ENCODE measurements around the gene PLA2G15. TPM values are rescaled to one million over a fixed set of nuclear protein-coding genes. Genes with fewer than 3 reads are reported as not detected.
"Not testable (repeated sequence)": the region's sequence is repeated elsewhere in the genome, so short reads cannot be mapped to it uniquely, and the experiment has no call there.

Gene PLA2G15
- total RNA-seq, 1 experiment from 2014 or later: 24.1 TPM

DNA sequence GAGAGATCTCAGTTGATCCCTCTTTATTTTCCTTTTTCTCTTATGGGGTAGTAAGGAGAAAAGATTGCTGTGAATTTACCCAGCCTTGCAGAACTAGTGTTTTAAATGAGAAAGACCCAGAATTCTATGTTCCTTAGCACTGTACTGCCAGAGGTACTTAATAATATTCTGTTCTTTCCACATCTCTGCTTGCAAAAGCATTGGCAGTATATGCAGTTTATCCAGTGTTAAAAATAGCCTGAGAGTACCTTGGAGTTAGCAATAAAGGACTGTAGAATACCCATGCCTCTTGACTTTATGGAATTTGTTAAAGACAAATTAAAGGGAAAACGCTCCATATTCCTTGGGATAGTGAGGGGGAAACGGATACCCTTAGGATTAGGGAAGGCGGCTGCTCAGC is 31.1 kb downstream of the PLA2G15 start:
- DNase-seq (ENCODE audit: low read depth): no peak

DNA sequence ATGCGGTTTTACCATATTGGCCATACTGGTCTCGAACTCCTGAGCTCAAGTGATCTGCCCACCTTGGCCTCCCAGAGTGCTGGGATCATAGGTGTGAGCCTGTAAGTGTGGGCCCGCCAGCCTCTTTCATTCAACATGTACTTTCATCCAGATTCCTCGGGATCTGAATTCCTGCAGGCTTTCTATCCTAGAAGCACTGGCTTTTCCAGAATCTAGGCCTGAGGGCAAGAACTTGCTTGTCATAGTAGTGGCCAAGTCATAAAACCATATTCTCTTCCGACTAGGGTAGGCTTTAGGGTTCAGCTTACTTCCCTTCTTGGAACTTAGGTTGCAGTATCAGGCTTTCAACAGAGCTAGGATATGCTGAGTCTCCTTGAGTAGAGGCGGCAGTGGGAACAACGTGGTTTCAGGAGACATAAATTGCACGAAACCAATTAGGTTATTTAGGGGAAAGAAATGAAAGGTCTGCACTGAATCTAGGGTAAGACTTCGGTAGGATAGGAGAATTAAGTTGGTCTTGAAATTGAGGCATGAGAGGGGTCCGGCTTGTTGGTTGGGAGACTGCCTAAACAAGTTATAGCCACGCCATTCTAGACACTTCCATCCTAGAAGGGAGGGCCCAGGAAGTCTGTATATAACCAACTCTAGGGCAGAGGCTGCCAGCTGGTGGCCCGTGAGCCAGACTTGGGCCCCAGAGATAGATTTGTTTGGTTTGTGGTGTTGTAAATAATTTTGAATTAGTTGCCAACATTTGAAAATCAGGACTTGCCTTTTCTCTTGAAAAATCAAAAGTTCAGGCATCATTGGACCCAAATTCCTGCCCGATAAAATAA is 34.8 kb downstream of the PLA2G15 start:
- no peak for DNase-seq (ENCODE audit: low read depth)

DNA sequence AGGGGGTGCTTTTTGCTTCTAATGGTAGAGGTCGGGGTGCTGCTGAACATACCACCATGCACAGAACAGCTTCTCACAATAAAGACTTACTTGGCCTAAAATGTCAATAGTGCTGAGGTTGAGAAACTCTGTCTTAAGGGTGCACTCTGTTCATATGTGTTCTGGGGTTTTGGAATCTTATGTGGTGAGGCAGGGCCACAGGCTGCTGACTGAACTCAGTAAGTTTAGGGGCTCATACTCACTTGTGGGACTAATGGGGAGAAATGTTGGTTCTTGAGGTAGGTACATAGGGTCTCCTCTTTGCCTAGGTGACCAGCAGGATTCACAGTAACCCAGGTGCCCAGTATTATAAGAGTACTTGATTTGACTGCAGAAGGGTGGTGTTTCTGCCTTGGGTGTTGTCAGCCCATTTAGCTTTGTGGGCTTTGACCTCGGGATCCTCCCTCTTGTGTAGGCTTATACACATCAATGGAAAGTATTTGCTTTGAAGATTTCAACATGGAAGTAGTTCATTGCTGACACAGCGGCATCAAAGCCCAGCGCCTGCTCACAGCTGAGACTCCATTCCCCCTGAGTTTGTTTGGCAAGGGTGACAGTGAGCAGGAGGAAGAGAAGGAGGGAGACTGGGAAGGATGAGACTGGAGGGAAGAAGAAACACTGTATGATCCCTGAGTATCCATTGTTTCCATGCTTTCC is 36.3 kb downstream of the PLA2G15 start:
- DNase-seq (ENCODE audit: low read depth): no peak

DNA sequence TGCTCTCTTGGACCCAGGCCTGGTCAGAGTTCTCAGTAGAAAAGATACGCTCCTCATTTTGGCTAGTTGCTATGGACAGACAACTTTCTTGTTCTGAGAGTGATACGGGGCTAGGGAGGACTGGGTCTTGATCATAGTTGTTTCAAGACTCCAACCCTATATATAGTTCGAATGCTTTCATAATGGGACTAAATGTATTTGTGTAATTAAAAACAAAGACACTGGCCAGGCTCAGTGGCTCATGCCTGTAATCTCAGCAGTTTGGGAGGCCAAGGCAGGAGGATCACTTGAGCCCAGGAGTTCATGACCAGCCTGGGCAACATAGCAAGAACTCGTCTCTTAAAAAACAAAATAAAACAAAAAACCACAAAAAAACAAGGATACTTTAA is 36.9 kb downstream of the PLA2G15 start:
- no peak for DNase-seq (ENCODE audit: low read depth)

DNA sequence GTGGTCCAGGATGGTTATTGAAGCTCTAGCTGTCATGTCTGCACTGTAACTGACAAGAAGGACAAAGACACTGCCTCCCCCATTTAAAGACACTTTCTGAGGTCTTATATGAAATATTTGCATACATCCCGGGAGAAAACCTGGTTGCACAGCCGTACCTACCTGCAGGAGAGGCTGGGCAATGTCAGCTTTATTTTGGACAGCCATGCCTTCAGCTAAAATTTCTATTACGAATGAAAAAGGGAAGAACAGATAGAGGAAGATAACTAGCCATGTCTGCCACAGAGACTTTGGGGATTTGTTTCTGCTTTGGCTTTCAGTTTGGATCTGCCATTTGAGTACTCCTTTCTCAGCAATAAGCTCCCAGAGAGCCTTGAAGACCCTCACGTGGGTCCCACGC is 38.2 kb downstream of the PLA2G15 start:
- DNase-seq (ENCODE audit: low read depth): no peak

DNA sequence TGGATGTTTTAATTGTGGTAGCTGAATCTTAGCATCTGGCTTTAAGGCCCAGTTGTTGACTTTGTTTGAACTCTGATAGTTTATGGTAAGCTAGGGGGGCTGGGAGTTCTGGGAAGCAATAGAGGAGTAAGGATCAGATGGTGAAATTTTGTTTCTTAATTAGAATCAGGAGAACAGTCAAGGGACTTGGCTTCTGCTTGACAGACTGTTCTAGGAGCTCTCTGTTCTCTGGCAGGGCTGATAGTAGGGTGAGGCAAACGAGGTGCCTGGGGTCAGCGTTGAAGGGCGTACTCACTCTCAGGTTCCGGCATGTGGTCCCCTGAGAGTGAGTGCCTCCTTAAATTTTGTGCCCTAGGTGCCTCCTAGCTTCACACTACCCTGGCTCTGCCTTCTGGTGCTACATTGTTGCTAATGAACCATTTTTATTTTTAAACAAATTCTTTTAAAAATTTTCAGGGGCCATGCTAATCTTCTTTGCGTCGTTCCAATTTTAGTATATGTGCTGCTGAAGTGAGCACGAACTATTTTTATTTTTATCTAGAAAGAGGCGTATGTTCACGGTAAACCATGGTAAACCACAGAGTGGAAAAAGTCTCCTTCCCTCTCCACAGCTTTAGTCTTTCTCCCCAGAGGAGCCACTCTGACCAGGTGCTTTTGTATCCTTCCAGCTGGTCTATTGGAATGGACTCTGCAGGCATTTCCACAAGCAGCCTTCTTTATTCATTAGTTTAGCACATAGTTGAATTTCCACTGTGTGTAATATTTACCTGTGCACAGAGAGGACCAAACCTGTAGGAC is 38.8 kb downstream of the PLA2G15 start:
- DNase-seq (ENCODE audit: low read depth): no peak

DNA sequence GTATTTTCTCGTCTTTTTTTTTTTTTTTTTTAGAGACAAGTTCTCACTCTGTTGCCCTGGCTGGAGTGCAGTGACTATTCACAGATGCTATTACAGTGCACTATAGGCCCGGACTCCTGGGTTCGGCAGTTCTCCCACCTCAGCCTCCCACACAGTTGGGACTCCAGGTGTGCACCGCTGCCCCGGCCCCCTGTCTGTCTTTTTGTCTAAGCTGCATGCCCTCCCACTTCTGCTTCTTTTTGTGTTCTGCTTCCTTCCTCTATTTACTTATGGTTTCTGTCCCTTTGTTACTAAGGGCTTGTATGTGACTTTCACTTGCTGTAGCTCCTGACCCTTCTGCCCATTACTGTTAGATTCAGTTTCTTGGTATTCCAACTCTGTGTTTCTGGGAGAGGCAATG is 39.7 kb downstream of the PLA2G15 start:
- DNase-seq (ENCODE audit: low read depth): no peak

DNA sequence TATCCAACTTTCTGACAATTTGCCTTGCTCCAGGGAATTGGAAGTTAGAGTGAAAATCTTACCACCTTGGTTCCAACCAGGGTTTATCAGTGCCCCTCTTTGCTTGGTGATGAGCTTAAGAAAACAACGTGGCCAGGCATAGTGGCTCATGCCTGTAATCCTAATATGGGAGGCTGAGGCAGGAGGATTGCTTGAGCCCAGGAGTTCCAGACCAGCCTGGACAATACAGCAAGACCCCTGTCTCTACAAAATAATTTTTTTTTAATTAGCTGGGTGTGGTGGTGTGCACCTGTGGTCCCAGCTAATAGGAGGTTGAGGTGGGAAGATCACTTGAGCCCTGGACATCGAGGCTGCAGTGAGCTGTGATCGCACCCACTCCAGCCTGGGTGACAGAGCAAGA is 40.5 kb downstream of the PLA2G15 start:
- no peak for DNase-seq (ENCODE audit: low read depth)

DNA sequence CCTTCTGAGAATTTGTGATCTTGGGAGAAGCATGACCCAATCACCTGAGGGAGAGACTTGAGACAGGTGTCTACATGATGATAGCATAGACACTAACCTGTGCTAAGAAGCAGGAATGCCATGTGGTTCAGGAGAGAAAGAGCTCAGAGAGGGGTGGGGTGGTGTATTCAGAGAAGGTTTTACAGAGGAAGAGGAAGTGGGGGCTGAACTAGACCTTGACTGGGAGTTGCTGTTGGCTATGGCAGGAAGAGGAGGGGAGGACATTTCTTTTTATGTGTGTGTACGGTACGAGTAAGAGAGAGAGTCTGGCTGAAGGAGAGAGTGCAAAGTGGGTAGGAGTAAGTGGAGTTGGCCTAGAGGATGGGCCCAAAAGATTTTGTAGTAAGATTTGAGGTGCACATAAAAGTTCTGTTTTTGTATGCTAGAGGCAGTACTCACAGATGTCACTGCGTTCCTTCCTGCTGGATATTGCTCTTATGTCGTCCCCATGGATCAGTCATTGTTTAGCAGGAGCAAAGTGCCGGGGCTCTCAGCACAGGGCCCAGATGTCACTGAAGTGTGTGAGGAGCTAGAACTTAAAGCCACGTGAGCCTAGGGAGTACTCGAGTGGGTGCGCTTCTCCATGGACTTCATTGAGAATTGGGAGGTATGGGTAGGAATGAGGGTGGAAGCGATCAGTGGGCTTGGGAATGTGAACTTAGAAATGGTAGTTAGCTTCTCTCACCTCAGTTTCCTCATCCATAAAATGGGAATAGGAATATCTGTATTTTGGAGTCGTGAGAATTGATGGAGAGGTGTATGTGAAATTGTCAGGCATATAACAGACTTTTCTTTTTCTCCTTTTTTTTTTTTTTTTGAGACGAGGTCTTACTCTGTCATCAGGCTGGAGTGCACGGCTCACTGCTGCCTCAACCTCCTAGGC is 41.2 kb downstream of the PLA2G15 start:
- DNase-seq (ENCODE audit: low read depth): peak; percentile 23

DNA sequence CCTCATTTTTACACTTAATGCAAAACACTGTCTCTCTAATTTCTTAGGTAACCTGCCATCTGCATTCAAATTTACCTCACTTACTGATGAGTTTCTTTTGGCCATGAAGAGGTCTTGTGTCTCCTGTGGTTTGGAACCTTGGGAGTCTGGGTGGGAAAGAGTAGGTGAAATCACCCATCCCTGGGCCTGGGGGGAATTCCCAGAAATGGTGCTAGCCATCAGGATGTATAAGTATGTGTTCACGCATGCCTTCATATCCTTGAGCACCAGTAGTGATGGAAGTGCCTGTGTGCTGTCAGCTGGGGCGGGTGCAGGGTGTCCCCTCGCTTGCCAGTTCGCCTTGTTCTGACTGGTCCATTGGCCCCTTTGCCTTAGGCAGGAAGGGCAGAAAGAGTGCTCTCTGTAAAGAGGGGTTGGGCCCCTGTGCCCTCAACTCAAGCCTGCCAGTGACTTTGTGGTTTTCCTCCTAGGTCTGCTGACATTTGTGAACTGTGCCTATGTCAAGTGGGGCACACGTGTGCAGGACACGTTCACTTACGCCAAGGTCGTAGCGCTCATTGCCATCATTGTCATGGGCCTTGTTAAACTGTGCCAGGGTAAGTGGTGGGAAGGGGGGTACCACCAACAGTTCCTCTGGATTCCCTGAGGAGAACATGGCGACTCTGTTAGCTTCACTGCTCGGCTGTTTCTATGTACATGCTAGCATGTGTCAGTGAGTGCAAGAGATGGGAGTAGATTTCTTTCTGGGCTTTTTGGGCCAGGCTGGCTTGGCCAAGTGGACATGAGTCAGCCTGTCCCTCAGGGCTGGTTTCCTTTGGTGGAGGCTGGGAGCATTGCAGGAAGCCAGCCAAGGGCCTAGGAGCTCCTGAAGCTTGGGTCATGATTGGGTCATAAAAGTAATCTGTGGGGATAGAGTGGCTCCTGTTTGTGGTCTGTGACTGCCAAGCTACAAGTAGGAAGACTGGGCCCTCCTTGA is 42.4 kb downstream of the PLA2G15 start:
- DNase-seq (ENCODE audit: low read depth): peak; percentile 86

DNA sequence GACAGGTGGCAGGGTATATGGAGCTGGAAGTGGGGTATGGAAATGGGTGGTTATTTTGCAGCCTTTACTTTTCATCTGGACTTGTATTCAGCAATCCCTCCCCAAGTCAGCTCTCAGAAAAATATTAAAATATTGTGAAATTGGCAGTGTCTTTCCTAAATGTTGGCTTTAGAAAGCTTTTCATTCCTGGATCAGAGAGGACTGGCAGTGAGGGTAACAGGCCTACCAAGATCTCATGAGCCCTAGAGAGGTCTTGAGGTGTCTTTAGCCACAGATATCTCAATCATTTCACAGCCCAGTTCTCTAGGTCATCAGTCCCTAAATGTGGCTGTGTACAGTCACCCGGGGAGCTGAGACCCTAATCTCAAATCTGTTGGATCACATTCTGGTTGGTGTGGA is 43.1 kb downstream of the PLA2G15 start:
- no peak for DNase-seq (ENCODE audit: low read depth)

DNA sequence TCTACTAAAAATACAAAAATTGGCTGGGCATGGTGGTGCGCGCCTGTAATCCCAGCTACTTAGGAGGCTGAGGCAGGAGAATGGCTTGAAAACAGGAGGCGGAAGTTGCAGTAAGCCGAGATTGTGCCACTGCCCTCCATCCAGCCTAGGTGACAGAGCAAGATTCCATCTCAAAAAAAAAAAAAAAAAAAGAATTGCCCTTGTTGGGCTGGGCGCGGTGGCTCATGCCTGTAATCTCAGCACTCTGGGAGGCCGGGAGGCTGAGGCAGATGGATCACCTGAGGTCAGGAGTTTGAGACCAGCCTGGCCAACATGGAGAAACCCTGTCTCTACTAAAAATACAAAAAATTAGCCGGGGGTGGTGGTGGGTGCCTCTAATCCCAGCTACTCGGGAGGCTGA is 43.6 kb downstream of the PLA2G15 start:
- not testable (repeated sequence) for DNase-seq (ENCODE audit: low read depth)

DNA sequence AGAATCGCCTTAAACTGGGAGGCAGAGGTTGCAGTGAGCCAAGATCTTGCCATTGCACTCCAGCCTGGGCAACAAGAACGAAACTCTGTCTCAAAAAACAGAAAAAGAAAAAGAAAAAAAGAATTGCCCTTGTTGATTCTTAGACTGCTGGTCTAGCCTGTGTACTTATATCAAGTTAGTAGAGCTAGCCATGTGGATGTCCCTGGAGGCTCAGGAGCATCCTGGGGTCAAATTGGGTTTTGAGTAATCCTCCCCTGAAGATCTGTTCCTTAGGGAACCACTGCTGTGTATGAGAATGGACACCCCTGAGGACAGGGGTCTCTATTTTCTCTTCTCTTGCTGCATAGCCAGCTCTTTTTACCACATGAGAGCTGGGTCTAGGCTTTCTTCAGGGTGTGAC is 44.0 kb downstream of the PLA2G15 start:
- DNase-seq (ENCODE audit: low read depth): no peak

DNA sequence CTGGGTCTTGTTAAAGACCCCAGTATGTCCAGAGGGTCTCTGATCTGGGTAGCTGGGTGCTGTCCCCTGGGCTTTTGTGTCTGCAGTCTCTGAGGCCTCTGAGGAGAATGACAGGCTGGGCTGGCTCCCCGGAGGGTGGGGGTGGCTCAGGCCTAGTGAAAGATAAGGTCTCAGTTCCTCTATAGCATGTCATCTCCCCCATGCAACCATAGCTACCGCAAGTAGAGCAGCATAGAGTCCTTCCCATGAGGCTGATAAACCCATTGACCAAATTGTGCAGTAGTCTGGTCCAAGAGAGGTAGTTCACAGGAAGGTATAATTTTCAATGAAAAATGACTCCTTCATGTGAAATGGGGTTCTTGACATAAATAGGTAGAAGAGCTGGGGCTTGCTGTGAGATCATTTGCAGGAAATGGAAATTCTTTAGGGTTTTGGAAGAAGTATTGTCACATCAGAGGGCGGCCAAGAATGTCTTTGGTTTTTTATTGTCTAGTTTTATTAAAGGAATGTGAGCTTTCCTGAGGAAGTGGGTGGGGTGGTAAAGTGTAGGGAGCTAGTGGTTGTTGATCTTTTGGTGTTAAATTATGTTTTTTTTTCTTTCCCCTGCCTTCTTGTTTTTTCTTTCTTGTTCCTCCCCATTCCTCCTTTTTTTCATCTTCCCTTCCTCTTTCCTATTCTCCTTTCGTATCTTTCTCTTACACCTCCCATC is 44.6 kb downstream of the PLA2G15 start:
- DNase-seq (ENCODE audit: low read depth): no peak

DNA sequence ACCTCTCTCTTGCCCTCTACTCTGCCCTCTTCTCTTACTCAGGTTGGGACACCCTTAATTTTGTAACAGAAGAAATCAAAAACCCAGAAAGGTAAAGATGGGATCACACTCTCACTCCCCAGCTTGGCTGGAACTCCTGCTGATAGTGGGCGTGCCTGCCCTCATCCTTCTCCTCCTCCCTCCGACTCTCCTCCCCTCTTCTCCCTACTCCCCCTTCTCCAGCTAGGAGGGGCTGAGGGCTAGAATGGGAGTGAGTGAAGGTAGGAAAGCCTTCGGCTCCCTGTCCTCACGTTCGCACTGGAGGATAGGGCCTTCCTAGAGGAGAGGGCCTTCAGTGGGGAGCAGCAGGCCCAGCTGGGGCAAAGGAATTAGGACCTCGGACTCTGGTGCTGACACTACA is 45.3 kb downstream of the PLA2G15 start:
- DNase-seq (ENCODE audit: low read depth): no peak

DNA sequence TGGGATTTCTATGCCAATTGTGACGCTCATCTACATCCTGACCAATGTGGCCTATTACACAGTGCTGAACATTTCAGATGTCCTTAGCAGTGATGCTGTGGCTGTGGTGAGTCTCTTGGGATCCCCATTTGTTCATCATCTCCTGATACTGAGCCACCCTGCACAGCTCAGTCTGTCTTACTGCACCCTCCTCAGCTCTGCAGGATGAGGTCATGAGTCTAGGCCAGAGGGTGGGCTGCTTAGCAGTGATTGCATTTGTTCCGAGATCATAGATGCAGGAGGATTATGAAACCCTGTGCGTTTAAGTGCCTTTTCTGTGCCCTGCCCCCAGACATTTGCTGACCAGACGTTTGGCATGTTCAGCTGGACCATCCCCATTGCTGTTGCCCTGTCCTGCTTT is 46.1 kb downstream of the PLA2G15 start:
- DNase-seq (ENCODE audit: low read depth): no peak

DNA sequence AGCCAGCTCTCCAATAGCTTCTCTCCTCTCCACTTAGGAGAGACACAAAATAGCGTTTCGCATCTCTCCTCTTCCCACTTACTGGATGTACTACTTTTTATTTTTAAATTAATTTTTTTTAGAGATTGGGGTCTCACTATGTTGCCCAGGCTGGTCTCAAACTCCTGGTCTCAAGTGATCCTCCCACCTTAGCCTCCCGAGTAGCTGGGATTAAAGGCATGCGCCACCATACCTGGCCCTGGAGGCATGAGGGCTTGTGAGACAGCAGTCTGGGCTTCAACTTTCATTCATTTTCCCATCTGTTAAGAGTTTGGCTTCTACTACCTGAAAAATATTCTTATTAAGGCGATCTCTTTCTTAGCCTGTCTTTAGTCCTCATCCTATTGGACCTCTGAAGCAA is 47.3 kb downstream of the PLA2G15 start:
- DNase-seq (ENCODE audit: low read depth): no peak

DNA sequence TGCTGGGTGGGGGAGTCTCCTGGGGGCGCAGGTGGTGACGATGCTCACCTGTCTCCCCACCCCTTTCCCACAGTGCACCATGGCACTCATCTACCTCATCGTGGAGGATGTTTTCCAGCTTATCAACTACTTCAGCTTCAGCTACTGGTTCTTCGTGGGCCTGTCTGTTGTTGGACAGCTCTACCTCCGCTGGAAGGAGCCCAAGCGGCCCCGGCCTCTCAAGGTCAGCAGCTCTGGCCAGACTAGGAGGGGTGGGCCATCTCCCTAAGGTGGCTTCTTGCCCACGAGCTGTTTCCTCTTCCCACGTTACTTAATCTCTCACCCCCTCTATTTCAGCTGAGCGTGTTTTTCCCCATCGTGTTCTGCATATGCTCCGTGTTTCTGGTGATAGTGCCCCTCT is 51.1 kb downstream of the PLA2G15 start:
- no peak for DNase-seq (ENCODE audit: low read depth)

DNA sequence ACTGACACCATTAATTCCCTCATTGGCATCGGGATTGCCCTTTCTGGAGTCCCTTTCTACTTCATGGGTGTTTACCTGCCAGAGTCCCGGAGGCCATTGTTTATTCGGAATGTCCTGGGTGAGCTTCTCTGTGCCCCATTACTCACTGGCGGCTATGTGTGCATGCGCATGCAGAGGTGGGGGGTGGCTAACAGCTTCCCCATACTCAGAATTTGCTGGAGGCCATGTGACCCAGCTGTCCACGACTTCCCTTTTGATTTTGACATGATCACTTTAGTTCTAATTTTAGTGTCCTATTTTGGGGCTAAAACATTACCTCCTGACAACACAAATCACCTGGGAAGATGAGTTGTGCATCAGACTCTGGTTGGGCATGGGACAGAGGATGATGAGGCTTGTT is 51.5 kb downstream of the PLA2G15 start:
- DNase-seq (ENCODE audit: low read depth): no peak
